Fibroblast of lung (primary cell): ENCODE measurements around the gene PDE3B.
"Not testable (repeated sequence)": the region's sequence is repeated elsewhere in the genome, so short reads cannot be mapped to it uniquely, and the experiment has no call there.

ENCODE experiments used
- CTCF ChIP-seq, 2 donors: IDR thresholded peaks in 1 of 2; conservative IDR thresholded peaks in 1 of 2; 1 replicate in 1 of 2; 2 replicates in 1 of 2; pipeline ENCODE4 v1.5.1; 2011 to 2012; ENCODE audit warnings: low read length in 2 of 2, control low read depth in 1 of 2, inconsistent platforms in 1 of 2, low read depth in 1 of 2, mild to moderate bottlenecking in 1 of 2
- EZH2 ChIP-seq: IDR thresholded peaks from 2 replicates; pipeline ENCODE4 v1.5.1; 2012; ENCODE audit warnings: low read length, control low read depth, mild to moderate bottlenecking; ENCODE audit errors: missing control alignments

- not testable (repeated sequence) for TF ChIP-seq CTCF (conservative IDR thresholded peaks at IDR 0.05 in 1 of 2, IDR thresholded peaks at IDR 0.05 in 1 of 2; ENCODE audit: low read depth in 1 of 2, low read length in 2 of 2); EZH2
These were observed 72.1 kb downstream of the PDE3B start for GRCh38 chr11:14715669-14716068.
